Measurements from ENCODE around the gene PHACTR3.

- TF ChIP-seq, protein P1, sequence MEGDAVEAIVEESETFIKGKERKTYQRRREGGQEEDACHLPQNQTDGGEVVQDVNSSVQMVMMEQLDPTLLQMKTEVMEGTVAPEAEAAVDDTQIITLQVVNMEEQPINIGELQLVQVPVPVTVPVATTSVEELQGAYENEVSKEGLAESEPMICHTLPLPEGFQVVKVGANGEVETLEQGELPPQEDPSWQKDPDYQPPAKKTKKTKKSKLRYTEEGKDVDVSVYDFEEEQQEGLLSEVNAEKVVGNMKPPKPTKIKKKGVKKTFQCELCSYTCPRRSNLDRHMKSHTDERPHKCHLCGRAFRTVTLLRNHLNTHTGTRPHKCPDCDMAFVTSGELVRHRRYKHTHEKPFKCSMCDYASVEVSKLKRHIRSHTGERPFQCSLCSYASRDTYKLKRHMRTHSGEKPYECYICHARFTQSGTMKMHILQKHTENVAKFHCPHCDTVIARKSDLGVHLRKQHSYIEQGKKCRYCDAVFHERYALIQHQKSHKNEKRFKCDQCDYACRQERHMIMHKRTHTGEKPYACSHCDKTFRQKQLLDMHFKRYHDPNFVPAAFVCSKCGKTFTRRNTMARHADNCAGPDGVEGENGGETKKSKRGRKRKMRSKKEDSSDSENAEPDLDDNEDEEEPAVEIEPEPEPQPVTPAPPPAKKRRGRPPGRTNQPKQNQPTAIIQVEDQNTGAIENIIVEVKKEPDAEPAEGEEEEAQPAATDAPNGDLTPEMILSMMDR (conservative IDR thresholded peaks at IDR 0.05; ENCODE audit: low read depth in 2 of 2): no peak
- TF ChIP-seq POLR2AphosphoS5 (IDR thresholded peaks at IDR 0.05; ENCODE audit: low read depth): no peak
- no peak for TF ChIP-seq EZH2 (IDR thresholded peaks at IDR 0.05; ENCODE audit: low read depth, unreplicated experiment)
- TF ChIP-seq, protein P2, sequence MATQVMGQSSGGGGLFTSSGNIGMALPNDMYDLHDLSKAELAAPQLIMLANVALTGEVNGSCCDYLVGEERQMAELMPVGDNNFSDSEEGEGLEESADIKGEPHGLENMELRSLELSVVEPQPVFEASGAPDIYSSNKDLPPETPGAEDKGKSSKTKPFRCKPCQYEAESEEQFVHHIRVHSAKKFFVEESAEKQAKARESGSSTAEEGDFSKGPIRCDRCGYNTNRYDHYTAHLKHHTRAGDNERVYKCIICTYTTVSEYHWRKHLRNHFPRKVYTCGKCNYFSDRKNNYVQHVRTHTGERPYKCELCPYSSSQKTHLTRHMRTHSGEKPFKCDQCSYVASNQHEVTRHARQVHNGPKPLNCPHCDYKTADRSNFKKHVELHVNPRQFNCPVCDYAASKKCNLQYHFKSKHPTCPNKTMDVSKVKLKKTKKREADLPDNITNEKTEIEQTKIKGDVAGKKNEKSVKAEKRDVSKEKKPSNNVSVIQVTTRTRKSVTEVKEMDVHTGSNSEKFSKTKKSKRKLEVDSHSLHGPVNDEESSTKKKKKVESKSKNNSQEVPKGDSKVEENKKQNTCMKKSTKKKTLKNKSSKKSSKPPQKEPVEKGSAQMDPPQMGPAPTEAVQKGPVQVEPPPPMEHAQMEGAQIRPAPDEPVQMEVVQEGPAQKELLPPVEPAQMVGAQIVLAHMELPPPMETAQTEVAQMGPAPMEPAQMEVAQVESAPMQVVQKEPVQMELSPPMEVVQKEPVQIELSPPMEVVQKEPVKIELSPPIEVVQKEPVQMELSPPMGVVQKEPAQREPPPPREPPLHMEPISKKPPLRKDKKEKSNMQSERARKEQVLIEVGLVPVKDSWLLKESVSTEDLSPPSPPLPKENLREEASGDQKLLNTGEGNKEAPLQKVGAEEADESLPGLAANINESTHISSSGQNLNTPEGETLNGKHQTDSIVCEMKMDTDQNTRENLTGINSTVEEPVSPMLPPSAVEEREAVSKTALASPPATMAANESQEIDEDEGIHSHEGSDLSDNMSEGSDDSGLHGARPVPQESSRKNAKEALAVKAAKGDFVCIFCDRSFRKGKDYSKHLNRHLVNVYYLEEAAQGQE (IDR thresholded peaks at IDR 0.05; ENCODE audit: unreplicated experiment): no peak
- TF ChIP-seq CREB1 (CRISPR knock-in tag; IDR thresholded peaks at IDR 0.05; ENCODE audit: low read depth): no peak
- no peak for TF ChIP-seq EZH2phosphoT487 (IDR thresholded peaks at IDR 0.05; ENCODE audit: unreplicated experiment)
- TF ChIP-seq ZNF462 (CRISPR knock-in tag; IDR thresholded peaks at IDR 0.05): no peak
- no peak for TF ChIP-seq STAT1 (IDR thresholded peaks at IDR 0.05; ENCODE audit: unreplicated experiment)
These were observed 219.3 kb downstream of the PHACTR3 start for GRCh38 chr20:59823491-59824259.
